CMK (cell line): ENCODE measurements around the gene ATP5PO.
A peak's percentile ranks its signal among the peaks of the same experiment; 100 is the strongest.

Source experiments
- DNase-seq: peaks from one replicate; pipeline ENCODE4 v3.0.0-alpha.2; 2010; ENCODE audit warnings: low read depth

The ATP5PO gene

DNA sequence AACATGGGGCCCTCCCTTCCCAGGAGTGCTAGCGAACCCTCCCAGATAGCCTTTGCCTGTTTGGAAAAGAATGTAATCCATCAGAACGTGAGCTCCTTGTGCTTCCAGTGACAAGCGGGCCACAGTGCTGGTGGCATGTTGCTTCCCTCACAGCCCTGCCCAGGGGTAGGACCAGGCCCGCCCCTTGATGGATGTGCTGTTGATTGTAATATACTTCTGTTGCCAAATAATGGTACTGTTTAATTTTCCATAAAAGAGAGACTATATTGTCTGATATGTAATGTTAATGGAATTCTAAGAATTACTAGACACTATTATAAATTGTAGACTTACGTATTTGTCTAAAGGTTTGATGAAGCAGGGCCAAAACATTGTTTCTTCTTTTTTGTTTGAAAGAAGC lies 16.4 kb downstream of the ATP5PO start:
- no peak for DNase-seq

DNA sequence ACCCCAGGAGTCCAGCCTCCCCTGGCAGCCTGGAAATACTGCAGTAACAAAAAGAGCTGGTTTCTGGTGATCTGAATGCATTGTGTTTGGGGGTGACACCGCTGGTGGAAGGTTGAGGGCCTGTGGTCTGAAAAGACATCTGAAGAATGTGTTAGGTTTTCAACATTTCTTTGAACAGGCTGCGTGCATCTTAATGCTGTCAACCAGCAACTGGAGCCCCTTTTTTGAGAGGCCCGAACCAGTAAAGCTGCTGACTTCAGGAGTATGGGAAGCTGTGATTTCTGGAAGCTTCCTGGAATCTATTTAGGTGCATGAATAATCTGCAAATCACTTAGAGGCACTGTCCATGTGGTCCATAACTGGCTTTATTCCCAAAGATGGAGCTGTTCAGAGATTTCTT lies 17.0 kb downstream of the ATP5PO start:
- DNase-seq, result no peak

DNA sequence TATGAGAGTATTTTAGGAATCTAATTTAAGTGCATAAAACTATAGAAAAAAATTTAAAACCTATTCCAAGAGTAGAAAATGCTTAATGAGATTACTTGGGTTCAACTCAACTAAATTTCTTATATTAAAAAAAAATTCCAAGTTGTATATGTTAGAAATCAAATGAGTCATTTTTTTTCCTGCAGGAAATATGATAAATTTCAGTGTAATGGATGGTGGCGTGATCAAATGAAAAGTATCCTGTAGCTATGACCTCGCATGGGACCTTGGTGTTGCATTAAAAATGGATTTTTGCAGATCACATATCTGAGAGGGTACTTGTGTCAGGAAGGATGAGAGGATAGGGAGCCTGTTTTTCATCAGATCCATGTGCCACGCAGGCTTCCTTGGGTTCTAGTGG lies 17.9 kb downstream of the ATP5PO start:
- DNase-seq, result no peak

DNA sequence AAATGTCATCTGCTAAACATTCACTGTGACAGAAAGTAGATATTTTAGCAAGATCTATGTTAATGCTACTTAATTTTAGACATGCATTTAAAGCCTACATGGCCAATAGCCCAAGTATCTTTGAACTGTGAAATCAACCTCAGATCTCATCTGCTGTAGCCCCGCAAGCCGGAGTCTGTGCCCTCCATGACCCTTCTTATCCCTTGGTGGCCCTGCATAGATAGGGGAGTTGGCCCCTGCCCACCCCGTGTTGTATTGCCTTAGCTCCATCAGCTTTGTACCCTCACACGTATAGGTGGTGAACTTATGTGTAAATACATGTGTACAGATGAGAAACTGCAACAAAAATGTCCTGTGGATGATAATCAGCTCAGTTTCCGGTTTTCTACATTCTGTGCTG lies 18.5 kb downstream of the ATP5PO start:
- no peak for DNase-seq

DNA sequence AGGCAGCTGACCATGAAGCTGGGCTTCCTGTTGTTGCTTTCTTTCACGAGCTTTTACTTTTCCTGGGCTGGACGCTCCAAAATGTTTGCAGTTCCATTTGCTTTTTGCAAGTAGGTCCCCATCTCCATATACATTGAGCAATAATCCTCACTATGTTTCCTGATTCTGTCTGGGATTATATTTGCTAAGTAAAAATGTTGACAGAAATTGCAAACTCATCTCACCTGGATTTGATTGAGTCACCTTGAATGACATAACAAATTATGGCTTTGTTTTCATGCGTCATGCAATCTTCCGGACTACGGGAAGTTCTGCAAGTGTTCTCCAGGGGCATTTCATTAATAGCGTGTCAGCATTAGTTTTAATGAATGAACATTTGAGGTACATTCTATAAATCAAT lies 18.9 kb downstream of the ATP5PO start:
- no peak for DNase-seq

DNA sequence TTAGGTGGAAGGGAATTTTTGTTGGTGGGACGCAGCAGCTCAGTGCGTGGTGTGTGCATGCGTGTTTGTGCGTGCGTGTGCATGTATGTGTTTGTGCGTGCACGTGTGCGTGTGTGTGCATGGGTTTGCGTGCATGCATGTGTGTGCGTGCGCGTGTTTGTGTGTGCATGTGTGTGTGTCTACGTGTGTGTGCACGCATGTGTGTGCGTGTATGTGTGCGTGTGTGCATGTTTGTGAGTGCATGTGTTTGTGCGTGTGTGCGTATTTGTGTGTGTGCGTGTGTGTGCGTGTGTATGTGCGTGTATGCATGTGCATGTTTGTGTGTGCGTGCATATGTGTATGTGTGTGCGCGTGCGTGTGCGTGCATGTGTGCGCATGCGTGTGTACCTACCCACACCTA lies 20.2 kb downstream of the ATP5PO start:
- no peak for DNase-seq

DNA sequence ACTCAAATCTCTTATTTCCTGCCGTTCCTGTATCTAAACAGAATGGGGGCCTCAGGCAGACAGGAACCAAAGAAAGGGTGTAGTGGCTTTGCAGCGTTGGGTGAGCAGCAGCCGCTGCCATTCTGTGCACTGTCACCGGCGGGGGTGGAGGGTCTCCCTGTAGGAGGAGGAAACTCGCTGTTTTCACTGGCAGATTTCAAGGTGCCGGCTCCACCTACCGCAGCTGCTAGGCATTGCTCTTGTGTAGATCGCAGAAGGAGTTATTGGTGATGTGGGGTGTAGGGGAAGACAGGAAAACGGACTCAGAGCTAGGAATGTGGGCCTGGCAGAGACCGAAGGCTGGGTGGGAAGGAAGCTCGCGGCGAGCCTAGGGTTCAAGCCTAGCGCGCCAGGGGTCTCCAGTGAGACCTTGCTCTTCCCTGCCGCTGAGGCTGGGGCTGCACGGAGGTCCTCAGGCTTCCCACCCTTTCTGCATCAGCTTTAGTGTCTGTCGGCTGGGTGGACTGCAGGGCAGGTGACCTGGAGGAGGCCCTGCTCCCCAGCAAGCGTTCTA lies 20.8 kb downstream of the ATP5PO start:
- DNase-seq, result peak; percentile 89

DNA sequence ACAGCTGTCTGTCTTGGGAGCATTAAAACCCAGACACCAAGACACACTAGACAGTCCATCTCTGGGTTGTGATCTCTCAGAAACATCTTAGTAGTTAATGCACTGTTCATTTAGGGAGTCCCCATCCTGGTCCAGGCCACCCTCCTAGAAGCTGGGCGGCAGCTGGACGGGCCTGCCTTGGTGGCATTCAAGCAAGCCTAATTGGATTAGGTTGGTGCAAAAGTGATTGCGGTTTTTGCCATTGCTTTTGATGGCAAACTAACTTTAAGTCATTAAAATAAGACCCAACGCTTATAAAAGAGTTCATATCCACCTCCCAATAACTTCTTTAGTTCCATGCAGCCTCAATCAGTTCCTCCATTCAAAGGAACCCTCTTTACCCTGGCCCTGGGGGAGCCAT lies 21.7 kb downstream of the ATP5PO start:
- no peak for DNase-seq

DNA sequence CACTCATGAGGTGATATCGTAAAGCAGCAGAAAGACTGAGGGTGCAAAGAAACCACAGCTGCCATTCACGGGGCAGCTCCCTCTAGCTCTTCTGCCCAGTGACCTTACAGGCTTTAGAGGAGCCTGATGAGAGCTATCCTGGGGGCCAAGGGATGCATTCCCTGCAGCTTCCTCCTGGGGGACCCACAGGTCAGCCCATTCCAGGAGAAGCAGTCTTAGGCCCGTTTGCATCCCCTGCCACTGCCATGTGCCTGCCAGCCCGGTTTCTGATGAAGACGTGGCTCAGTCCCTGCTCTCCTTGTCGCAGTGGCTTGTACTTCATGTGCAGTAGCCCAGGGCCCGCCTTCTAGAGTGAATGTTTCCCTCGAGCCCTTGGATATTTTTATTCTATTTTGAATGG lies 22.8 kb downstream of the ATP5PO start:
- DNase-seq, result no peak

DNA sequence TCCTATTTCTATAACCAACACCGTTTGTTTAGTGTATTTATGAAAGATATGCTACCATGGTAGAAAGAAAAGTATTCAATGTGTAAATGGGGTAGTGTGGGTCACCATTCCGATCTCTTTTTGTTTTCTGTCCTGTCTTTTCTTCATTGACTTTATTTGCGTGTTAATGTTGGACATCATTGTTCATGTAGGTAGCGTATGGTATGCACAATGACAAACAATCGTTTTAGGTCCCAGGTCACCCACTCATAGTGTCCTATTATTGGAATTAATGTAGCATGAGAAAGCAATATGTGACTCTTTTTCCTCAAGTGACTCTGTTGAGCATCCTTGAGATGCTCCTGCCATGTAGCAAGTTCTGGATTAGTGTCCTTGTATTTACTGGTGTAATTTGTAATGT lies 25.4 kb downstream of the ATP5PO start:
- DNase-seq, result no peak

DNA sequence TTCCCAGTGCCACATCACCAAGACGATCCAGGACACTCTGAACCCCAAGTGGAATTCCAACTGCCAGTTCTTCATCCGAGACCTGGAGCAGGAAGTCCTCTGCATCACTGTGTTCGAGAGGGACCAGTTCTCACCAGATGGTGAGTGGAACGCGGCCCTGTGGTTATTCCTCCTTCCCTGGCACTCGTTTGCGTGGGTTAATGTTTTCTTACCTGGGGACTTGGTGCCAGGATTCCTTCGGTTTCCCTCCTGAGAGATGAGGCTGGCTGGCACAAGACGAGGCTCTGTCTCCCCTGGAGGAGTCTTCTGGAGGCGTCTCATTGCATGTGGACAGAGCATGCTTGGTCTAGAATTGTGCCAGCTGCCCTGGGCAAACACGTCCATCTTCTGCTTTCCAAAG lies 29.3 kb downstream of the ATP5PO start:
- DNase-seq, result no peak

DNA sequence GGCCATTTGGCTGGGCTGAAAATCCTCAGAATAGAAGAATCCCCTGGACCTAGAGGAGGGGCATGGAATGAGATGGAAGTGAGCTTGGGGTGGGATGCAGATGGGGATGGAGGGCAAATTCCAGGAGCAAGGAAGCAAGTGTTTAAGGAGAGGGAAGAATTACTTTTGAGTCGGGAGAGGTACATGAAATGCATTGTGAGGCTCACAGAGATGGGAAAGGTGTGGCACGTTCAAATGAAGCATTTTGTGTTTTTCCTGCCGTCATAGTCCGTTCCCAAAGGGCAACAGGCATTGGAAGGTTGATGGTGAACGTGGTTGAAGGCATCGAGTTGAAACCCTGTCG lies 30.5 kb downstream of the ATP5PO start:
- DNase-seq, result no peak

DNA sequence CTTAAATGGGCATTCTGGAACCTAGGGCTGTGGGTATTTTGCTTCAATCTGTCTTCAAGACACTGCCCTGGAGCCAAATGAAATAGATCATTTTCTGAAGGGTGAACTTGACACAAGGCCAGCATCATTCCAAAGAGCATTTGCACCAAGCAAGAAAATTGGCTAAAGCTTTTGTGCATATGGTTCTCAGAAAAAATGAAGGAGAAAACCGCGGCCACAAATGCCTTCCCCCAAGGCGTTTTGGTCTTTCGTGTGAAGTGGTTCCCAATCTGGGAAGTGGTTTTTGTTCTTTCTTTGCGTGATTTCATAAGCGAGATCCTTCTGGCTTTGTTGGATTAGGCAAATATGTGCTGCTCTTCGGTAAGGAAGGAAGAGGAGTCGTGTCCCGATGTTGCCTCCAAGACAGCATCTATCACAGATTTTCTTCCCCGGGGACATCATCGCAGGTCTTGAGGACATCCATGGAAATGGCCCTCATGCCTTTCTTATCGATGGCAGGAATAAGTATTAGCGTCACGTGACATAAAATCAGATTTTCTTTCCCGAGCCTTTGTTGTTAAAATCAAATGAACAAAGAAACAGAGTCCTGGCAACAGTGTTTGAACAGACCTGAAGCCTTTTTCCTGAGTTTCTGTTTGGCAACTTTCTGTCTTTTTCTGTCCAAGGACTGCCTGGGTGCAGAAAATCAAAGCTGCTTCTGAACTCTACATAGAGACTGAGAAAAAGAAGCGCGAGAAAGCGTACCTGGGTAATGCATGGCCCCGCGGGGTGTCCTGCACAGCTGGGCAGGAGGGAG lies 31.0 kb downstream of the ATP5PO start:
- DNase-seq, result no peak

DNA sequence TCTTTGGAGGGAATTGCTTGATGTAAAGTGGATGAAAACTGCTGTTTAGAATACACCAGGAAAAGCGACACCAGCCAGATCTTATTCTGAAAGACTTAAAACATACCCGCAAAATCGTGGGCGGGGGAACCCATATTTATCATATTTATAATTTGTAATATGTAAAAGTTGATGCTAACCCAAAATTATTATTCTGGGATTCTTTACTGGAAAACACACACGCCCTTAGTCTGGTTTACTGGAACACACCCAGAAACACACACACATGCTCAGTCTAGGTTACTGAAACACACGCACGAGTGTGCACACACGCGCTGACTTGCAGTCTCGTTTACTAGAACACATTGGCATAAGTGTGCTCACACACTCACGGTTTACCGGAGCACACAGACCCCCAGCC lies 32.5 kb downstream of the ATP5PO start:
- DNase-seq, result no peak

DNA sequence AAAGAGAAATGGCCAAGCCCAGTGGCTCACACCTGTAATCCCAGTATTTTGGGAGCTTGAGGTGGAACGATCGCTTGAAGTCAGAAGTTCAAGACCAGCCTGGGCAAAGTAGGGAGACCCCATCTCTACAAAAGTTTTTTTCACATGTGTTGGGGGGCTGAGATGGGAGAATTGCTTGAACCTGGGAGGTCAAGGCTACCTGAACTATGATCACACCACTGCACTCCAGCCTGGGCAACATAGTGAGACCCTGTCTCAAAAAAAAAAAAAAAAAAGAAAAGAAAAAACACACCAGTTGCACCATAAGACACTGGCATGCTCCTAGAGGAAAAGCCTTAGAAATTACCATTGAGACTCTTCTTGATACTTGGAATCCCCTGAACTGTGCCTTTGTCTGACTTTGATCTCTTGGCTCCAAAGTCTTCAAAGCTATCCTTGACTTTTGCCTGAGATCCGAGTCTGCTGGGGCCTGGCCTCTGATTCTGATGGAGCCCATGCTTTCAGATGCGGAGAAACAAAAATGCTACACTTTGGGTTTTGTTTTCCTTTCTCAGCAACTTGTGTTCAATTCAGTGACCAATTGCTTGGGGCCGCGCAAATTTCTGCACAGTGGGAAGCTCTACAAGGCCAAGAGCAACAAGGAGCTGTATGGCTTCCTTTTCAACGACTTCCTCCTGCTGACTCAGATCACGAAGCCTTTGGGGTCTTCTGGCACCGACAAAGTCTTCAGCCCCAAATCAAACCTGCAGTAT lies 33.7 kb downstream of the ATP5PO start:
- DNase-seq, result no peak

DNA sequence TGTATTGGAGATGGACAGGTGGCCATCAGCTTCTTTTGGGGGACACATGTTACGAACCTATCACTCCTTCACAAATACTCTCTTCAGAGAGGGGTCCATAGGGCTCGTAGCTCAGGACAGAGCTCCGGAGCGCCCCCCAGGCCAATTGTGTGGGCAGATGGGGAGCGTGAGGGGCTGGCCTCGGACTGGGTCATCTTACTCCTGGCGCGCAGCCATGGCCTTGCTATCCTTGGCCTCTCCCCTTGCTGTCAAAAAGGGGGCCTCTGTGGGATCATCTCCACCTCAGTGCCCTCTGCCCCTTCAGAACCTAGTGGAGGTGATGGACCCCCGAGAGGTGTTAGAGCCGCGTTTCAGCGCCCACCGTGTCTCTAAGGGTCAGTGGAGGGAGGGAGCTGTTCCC lies 35.0 kb downstream of the ATP5PO start:
- DNase-seq, result no peak

DNA sequence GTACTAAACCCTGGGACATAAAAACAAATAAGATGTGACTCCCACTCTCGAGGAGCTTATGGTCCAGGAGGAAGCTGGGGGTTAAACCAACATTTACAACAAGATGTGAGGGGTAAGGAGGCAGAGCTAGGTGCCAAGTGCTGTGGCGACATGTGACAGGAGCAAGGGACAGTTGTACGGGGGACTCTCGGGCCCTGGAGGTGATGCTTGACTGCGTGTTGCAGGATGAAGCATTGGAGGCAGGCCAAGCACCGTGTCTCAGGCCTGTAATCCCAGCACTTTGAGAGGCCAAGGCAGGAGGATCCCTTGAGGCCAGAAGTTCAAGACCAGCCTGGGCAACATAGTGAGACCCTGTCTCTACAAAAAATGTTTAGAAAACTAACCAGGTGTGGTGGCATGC lies 36.8 kb downstream of the ATP5PO start:
- DNase-seq, result no peak

DNA sequence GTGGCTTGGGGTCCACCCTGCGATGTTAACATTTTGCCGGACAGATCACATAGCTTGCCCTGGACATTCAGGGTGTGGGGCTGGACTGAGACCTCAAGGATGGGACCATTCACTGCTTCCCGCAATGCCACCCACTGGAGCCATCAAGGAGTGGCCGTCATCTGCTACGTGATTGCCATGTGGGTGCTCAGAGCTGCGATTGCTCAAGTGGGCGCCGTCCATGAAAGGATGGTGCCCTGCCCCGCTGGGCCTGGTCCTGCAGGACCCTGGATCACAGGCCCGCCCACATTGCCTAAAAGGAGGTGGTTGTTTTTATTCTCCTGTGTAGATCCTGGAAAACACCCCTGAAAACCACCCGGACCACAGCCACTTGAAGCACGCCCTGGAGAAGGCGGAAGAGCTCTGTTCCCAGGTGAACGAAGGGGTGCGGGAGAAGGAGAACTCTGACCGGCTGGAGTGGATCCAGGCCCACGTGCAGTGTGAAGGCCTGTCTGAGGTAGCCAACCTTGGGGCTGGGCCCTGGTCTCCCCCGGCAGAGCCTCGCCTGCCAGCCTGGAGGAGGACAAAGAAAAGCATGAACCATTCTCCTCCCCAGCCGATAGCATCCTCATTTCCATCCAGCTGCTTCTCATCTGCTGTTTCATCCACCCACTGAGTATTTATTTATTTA lies 40.4 kb downstream of the ATP5PO start:
- no peak for DNase-seq

DNA sequence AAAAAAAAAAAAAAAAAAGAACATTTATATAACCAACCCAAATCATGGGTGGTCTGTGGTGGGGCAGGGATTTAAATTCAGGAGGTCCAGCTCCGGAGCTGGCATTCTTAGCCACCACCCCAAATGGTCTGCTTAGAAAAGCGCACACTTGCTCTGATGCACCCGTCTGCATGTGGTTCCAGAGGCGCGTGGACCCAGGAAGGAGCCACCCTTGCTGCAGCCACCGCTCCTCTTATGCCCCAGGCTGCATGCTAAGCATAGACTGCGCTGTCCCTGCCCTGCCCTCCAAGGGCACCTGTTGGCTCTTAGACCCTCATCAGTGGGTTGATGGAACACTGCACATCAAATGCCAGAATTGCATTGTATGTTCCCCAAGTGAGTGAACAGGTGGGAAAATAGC lies 41.4 kb downstream of the ATP5PO start:
- no peak for DNase-seq

DNA sequence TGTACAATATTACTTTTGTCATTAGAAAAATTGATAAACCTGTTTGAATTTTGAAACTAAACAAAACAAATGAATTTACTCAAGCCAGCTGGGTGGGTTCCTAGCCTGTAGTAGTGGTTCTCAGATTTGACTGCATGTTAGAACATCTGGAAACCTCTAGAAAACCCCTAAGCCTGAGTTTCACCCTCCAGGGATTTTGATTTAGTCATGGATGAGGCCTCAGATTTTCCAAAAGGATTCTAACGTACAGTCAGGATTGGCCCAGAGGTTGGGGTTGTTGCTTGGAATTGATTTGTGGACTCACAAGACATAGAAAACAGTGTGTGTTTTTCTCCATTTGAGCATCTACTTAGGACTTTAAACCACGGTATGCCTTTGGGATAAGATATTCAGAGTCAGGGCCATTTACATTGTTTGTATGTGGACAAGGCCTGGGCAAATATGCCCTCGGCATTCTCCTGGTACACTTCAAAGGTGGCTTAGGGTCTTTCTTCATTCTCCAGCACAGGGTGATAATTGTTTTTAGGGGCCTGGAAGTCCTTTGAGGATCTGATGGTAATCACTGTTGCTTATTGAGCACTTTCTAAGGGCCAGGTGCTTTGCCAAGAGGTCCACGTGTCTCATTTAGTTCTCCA lies 42.6 kb downstream of the ATP5PO start:
- DNase-seq, result no peak

DNA sequence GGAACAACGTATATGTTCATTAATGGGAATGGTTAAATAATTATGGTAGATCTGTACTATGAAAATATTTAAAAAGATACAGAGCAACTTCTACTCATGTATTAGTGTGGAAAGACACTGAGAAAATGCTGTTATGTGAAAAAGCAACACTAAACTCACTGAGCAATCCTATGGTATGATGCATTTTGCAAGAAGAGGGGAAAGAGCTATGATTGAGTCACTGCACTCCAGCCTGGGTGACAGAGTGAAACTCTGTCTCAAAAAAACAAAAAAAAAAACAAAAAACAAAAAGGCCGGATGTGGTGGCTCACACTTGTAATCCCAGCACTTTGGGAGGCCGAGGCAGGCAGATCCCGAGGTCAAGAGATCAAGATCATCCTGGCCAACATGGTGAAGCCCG lies 44.4 kb downstream of the ATP5PO start:
- DNase-seq, result no peak

DNA sequence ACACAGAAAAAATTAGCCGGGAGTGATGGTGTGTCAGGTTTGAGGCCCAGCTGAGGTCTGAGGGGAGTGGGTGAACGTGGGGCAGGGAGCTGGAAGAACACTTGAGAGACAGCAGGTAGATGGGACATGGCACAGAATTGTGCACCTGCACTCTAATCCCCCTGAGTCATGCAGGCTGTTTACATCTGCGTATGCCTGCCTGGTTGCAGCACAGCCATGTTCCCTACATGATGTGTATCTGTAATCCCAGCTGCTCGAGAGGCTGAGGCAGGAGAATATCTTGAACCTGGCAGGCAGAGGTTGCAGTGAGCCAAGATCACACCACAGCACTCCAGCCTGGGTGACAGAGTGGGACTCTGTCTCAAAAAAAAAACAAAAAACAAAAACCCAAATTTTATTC lies 44.8 kb downstream of the ATP5PO start:
- no peak for DNase-seq

DNA sequence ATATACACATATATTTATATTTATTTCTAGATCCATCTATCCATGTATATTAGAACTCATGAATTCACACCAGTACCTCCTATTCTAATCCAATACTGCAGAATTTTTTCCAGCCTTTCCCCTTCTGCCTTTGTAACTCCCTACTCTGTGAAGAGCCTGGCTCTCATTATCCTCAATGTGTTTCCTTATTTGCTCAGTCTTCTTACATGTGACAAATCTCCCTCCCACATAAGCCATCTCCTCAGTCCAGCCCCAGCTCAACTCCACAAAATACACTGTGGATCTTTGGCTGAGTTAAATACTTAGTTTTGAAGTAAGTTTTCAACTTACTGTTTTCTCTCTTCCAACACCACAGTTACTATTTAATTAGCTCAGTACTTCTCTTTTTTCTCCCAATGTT lies 45.7 kb downstream of the ATP5PO start:
- DNase-seq, result no peak
